Hepatocyte (in vitro differentiated cells): ENCODE data around the gene RFT1.

Experiments used
- EZH2 ChIP-seq: fragments of 200-600 bp; sonication (generic); IDR thresholded peaks from 2 replicates; pipeline ENCODE4 v1.6.1; 2016; ENCODE audit warnings: antibody characterized with exemption, mild to moderate bottlenecking, borderline replicate concordance
- EZH2phosphoT487 ChIP-seq: fragments of 200-600 bp; sonication (generic); IDR thresholded peaks from one replicate; pipeline ENCODE4 v1.6.1; 2018; ENCODE audit warnings: antibody characterized with exemption, mild to moderate bottlenecking, low read depth, moderate library complexity; ENCODE audit not compliant: unreplicated experiment, severe bottlenecking
- TF ChIP-seq, protein P1 (sequence below): fragments of 200-600 bp; sonication (generic); IDR thresholded peaks from 2 replicates; pipeline ENCODE4 v1.5.1; 2016; ENCODE audit warnings: antibody characterized with exemption, mild to moderate bottlenecking; ENCODE audit not compliant: poor library complexity

DNA sequence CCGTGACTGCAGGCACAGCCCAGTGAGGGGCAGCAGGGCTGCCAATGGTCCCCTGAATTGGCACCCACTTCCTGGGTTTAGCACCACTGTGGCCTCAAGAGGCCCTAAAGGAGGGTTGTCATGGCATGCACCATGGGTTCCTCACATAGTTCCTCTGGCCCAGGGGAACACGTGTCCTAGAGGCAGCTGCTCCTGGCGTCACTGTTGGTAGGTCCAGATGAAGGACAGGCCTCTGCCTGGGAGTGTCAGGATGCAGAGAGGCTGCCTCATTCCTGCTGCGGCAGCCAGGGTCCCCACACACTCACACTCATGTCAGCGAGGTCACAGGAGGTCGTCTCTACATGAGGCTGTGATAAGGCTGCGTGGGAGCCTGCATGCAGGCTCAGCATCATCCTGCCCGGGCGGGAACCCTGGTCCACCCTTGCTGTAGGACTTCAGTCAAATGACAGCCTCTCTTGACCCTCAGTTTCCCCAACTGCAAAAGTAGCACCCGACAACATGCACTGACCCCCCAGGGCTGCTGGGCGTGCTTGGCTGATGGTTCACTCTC is 58.3 kb downstream of the RFT1 start:
- TF ChIP-seq EZH2phosphoT487: no peak
- TF ChIP-seq, protein P1, sequence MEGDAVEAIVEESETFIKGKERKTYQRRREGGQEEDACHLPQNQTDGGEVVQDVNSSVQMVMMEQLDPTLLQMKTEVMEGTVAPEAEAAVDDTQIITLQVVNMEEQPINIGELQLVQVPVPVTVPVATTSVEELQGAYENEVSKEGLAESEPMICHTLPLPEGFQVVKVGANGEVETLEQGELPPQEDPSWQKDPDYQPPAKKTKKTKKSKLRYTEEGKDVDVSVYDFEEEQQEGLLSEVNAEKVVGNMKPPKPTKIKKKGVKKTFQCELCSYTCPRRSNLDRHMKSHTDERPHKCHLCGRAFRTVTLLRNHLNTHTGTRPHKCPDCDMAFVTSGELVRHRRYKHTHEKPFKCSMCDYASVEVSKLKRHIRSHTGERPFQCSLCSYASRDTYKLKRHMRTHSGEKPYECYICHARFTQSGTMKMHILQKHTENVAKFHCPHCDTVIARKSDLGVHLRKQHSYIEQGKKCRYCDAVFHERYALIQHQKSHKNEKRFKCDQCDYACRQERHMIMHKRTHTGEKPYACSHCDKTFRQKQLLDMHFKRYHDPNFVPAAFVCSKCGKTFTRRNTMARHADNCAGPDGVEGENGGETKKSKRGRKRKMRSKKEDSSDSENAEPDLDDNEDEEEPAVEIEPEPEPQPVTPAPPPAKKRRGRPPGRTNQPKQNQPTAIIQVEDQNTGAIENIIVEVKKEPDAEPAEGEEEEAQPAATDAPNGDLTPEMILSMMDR: no peak
- no peak for TF ChIP-seq EZH2
